NCI-H1417 treated with DMSO at 0.1 percent for 48 hours (cell line): ENCODE data around the gene SCD5.
A peak's percentile ranks its signal among the peaks of the same experiment; 100 is the strongest.
"Not testable (repeated sequence)": the region's sequence is repeated elsewhere in the genome, so short reads cannot be mapped to it uniquely, and the experiment has no call there.

Experiments used
- DNase-seq: peaks from one replicate; lab custom pipeline; 2025; lab: John Stamatoyannopoulos, UW

The SCD5 gene

GRCh38 chr4:82798168-82799005 is at the start of gene SCD5:
SCD5 (minus strand) TSS chr4:82798796; CDS start chr4:82798537, 259 bp downstream.
- DNase-seq: peak; percentile 44

GRCh38 chr4:82842593-82842992 is 44.0 kb upstream of the SCD5 start:
- no peak for DNase-seq

- DNase-seq: no peak
These were observed 41.0 kb upstream of the SCD5 start for GRCh38 chr4:82839624-82840023.

DNA sequence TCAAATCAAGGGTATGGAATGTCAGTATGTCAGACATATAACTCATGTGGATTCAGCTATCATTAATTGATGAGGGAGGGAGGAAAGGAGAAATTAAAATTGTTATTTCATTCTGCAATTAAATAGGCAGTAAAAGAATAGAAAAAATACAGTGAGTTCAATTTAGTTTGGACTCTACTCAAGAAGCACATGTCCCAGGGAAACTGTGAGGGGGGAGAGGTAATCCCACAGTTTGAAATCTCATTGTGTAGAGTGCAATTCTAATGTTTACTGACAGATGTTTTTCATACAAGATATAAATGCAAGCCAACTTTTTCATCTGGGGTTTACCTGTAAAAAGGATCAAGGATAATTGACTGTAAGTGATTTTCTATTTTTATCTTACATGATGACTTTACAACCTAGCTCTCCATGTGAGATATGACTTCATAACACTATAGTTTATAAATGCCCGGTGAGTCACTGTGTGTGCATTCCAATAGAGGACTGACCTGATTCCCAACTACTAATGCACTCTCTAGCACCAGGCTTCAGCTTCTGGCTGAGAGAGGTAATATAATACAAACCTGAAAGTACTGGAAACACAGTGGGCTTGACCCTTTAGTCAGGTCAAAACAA is 35.2 kb upstream of the SCD5 start:
- no peak for DNase-seq

GRCh38 chr4:82833060-82833459 is 34.5 kb upstream of the SCD5 start:
- DNase-seq: not testable (repeated sequence)

- no peak for DNase-seq
These were observed 26.8 kb upstream of the SCD5 start for GRCh38 chr4:82825425-82825824.

DNA sequence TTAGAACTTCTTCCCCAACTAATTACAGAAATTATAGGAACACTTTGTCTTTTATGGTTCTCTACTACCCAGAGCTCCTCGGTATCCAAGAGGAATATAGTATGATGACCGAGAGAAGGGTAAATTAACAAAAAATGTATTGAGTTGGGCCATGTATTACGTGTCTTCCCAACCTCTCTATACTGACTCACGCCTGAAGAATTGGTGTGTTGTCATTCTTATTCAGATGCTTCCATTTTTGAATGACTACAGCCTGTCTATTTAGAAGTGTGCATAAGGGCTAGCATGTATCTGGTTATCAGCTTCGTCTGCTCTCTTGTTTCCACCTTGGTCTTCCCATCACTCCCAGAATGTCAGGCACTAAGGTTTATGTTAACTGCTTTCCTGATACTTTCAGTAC is 24.5 kb upstream of the SCD5 start:
- no peak for DNase-seq

DNA sequence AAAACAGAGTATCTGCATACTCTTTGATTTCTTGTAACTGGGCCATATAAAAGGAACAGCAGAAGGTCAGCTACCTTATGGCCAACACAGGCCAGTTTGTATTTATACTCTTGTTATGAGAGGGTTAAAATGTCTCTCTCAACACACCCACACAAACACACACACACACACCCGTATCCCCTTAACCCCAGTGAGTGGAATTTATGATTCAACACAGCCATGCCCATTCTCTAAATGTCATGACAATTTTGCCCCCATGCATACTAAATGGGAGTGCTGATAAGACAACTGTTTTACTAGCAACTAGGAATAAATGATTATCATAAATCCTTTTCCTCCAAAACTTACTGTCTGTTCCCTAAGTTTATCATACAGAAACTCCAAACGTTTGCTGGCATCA is 22.1 kb upstream of the SCD5 start:
- DNase-seq: no peak

GRCh38 chr4:82818664-82819662 is 20.4 kb upstream of the SCD5 start:
- no peak for DNase-seq

DNA sequence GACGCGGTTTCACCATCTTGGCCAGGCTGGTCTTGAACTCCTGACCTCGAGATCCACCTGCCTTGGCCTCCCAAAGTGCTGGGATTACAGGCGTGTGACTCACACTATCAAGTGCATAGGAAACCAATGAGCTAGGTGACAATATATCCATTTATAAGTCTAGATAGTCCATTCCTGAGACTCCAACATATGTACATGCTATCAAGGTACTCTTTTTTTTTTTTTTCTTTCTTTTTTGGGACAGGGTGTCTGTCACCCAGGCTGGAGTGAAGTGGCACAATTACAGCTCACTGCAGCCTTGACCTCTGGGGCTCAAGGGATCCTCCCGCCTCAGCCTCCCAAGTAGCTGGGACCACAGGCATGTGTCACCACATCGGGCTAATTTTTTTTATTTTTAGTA is 18.3 kb upstream of the SCD5 start:
- not testable (repeated sequence) for DNase-seq

DNA sequence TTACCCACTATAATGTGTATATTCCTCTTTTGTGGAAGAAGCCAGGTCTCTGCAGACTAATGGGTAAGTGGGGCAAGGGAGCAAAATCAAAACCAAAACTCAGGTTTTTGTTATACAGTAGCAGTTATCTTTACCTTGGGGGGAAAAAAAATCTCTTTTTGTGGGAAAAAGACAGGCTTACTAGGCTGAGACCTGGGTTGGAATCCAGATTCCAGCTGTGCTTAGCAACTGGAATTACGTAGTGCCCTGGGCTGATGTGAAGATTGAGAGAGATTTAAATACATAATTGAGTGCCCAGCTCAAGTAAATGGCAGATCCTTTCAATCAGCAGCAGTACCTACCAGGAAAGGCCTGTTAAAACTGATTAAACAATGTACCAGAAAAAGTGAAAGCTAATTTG is 15.4 kb upstream of the SCD5 start:
- DNase-seq: no peak

DNA sequence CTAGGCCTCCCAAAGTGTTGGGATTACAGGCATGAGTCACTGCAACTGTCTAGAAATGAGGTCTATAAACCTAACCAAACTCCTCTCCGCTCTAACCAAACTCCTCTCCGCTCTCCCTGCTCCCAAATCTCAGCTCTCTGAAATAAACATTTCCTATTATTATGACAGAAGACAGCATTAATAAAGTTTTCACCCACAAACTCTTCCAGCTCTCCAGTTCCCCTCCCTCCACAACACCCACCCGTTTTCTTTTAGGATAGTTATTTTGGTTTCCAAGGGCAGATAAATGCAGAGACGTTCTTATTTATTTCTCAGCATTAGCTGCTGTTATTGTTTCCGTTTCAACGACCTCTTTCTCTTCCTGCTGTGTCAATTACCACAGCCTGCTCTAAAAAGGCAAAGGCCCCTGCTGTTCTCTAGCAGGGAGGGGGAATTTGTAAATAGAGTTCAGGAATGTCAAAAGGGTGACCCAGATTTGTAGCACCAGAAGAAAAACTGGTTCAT is 13.3 kb upstream of the SCD5 start:
- DNase-seq: no peak

DNA sequence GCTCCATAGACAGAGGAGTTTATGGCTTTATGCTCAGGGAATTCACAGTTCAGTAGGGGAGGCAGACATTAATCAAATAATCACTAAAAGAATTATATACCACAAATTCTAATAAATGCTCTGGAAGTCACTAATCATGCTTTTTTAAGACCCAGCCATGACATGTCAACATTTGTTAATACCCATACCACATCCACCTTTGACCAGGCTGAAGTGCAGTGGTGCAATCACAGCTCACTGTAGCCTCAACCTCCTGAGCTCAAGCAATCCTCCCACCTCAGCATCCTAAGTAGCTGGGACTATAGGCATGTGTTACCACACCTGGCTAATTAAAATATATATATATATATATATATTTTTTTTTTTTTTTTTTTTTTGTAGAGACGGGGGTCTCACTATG is 12.8 kb upstream of the SCD5 start:
- DNase-seq: no peak

DNA sequence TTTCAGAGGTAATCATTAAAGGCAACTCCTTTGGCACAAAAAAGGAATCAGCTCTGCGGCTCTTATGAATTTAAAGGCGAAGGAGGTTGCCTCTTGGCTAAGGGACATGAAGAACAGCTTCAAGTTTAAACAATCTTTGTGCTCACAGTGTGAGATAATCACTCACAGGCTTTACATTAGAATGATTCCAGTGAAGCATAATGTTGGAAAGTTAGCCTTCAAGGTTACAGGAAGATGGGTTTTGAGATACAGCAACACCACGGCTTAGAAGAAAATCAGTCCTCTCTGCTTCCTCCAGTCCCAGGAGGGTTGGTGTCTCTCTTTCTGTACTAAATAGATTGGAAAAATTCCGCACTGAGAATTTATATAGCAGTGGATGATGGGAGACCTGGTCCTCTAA is 11.6 kb upstream of the SCD5 start:
- no peak for DNase-seq

DNA sequence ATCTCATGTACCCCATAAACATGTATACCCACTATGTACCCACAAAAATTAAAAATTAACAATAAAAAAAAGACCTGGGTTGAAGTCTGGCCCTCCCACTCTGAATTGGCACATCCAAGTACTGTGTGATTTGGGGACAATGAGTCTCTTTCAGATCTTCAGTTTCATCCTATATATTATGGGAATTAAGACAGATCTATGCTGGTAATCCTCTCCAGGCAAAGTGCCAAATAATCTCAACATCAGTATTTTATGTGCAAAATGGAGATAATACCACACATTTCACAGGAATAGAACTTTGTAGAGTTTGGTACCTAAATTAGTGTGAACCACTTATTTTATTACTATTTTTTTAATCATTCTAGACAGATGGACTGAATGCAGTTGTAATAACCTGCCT is 11.0 kb upstream of the SCD5 start:
- no peak for DNase-seq

- no peak for DNase-seq
These were observed 5.2 kb upstream of the SCD5 start for GRCh38 chr4:82803746-82804145.

GRCh38 chr4:82802911-82803310 is 4.3 kb upstream of the SCD5 start:
- DNase-seq: no peak

DNA sequence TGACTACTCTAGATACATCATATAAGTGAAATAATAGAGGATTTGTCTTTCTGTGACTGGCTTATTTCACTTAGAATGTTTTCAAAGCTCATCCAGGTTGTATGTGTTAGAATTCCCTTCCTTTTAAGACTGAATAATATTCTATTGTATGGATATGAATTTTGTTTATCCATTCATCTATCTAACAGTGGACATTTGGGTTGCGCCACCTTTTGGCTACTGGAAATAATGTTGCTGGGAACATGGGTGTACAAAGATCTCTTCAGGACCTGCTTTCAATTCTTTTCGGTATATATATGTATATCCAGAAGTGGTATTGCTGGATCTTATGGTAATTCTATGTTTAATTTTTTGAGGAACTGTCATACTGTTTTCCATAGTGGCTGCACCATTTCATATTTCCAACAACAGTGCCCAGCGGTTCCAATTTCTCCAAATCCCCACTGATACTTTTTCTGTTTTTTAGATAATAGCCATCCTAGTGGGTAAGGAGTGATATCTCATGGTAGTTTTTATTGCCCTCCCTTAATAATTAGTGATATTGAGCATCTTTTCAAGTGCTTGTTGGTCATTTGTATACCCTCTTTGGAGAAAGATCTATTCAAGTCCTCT is 3.4 kb upstream of the SCD5 start:
- DNase-seq: no peak

DNA sequence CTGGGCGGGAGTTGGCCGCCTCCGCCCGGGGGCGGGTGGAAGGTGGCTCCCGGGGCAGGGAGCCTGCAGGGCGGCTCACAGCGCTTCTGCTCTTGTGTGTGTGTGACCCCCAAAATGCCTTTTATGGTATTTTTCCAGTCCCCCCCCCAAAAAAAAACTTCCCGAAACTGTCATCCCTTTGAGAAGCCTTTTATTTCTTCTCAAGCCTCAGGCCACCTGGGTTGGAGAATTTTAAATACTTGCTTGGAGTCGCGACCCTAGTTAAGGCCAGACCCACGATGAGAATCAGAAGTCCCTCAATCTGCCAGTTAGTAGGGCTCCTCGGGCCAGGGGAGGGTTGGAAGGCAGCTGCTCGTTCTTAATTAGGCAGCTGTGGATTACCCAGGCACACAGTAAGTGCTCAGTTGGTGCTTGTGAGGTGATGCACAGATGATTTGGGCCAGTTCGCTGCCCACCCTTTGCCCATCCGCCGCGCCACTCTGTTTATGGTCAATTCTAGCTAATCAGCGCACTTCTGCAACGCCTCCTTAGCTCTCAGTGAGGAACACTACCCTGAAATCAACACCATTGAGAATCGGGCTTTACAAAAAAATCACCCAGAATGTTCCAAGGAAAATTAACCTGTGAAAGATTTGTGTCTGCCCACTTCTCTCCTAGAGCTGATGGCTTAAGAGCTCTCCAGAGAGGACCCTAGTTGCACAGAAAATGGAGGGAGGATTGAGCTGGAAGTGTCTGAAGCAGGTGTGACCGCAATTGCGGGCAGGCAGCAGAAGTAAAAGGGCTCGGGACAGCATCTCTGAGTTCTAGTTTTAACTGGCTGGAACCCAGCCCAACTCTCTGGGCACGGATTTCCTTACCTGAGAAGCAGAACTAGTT is 648 bp upstream of the SCD5 start:
- peak; percentile 18 for DNase-seq

DNA sequence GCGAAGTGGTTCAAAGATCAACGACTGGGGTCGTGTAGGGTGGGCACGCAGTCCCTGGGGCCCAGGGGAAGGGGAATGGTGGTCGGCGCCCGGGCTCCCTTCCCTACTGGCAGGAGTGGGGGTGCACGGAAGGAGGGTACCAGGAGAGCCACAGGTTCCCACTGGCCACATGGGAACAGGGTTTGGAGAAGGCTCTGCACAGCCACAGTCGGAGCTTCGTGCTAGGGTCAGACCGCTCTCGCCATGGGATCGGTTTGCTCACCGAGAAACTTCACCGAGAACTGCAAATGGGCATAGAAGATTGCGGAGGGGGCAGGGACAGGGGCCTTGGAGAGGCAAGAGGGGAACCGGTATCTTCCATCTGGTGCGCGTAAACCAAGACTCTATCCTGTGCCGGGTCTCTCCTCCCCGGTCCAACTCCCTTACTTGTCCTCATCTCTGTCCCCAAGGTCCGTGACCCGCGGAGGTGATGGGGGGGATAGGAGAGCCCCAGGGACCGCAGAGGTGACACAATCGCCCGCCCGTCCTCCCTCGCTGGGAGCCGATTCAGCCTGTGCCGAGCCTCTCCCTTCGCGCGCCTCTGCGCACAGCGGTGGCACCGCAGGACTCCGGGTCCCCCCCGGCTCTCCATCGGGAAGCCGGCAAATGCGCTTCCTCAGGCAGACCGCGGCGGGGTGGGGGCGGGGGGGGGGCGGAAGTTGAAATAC is 1.0 kb downstream of the SCD5 start:
- no peak for DNase-seq
